Tongue (tissue), 3 donors: Measurements from ENCODE around the gene WHRN. TPM values are rescaled to one million over a fixed set of nuclear protein-coding genes. Genes with fewer than 3 reads are reported as not detected.

Experiments
- DNase-seq: peaks from one replicate; pipeline ENCODE4 v3.0.0-alpha.2; 2015
- small RNA-seq: library from RNA; depleted of rRNA; stranded (forward); fragments of <200 nt; gene quantifications from one replicate; pipeline ENCODE3, GENCODE V24; 2014; ENCODE audit warnings: low replicate concordance
- total RNA-seq: library from RNA; depleted of rRNA; stranded (reverse); fragments of >200 nt; gene quantifications from one replicate; pipeline ENCODE4 v1.2.3, GENCODE V29; 2014

Gene WHRN
- total RNA-seq, 1 donor from 2014 or later: 4.2 TPM

DNA sequence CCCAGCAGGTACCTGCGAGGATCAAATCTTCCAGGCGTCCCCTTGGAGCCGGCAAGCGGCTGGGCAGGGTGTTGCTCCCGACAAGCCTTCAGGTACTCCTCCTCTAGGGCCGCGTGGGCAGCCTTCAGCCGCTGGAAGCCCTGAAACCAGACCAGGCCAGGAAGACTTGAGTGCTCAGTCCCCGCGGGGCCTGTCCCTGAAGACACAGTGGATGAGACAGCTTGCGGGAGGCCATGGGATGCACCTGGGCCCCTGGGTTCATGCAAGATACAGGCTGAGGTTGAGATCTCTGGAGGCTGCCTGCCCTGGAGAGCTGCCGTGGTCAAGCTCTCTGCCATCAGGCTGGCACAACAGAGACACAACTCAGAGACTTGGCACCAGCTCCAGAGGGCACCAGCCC, 142.9 kb downstream of the WHRN start:
- DNase-seq: no peak

DNA sequence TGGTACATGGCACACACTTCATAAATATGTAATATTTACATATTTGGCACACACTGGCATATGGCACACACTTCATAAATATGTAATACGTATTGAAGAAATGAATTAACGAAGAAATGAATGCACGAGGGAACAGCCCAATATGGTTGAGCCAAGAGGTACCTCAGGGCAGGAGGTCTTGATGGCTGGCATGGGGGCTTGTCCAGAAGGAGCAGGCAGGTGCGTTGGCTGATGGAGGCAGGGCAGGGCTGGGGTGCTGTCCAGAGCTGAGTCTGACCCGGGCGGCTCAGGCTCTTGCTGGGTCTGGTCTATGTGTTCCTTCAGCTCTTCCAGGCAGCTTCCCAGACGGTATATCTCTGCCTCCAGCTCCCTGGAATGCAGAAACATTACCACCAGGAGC, 143.7 kb downstream of the WHRN start:
- DNase-seq: no peak

DNA sequence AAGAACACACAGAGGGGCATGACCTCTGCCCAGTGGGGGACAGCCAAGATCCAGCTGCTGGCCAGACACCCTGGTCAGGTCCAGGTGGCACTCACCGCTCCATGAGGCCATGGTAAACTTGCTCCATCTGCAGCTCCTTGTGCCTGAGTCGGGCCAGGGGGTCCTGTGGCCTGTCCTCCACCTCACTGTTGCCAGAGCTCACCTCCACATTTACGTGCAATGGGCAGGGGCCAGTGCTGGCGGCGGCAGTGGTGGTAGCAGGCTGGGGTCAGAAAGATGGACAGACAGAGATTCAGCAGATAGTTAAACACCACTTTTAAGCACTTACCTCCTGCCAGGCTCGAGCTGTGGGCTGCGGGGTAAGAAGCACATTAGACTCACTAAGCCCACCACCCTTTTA, 145.5 kb downstream of the WHRN start:
- DNase-seq: no peak

DNA sequence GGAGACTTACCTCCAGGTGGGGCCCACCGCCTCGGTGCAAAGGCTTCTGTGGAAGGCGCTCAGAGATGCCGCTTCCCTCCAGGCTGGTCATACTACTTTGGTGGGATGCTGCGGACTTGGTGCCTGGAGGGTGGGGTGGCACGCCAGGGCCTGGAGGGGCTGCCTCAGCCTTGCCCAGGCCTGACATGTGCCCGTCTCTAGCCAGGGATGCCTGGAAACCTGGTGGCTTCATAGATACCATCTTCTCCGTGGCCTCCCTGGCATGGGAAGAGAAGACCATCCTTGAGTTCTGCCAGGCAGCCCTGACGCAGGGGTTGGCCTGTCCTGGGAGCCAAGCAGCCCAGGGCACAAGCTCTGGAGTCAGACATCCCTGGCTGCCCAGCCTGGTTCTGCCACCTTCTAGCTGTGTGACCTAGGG, 147.4 kb downstream of the WHRN start:
- no peak for DNase-seq

DNA sequence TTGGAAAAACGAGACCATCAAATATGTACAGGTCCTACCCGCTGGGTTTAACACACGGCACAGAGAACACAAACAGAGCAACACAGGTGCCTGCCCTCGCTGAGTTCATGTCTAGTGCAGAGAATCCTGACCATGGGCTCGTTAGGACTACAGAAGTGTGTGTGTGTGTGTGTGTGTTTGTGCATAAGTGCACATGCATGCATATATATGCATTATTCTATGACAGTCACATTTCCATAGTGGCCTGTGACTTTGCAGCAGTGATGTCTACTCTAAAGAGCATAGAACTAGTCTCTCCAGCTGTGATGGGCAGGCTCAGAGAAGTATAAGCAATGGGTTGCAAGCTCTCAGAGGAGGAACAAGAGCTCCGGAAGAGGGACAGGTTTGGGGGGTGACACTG, 147.9 kb downstream of the WHRN start:
- DNase-seq: no peak

DNA sequence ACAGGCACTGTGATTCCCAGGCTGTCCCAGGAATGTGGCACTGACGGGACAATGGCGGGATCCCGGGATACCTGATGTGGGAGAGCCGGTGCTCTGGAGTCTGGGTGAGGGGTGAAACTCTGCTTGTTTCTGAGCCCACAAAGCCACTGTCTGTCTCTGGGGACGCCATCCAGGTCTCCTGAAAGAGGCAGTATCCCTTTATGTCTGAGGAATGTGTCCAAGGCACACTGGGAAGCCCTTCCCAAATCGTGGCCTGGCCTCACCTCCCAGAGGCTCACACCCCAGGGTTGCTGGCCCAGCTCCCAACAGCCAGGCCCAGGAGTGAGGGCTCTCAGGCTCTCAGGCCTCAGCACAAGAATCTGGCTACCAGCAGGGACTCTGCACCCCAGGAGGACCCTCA, 148.5 kb downstream of the WHRN start:
- DNase-seq: no peak

DNA sequence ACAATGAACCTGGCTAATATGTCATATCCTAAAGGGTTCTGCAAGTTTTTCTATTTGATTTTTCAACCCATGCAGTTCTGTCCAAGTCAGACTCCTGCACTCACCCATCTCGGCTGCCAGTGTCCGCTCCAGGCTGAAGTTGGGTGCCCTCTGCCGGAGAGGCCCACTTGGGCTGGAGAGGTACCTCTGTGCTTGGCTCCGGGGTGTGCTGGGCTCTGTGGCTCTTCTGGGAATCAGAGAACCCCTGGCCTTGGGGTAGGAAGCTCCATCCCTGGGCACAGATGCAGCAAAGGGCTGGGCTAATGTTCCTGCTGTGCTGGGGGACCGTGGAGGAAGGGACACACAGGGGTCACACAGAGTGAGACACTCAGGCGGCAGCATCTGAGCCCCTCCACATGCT, 149.5 kb downstream of the WHRN start:
- DNase-seq: no peak

Small RNAs within 50 kb of the gene (small RNA-seq; reads per million reads assigned to genes)
- gene AL138895.2: not detected

Other genes starting within 250 kb of the WHRN start
- gene ORM1, start 182.4 kb downstream of the WHRN start, total RNA-seq: not detected
- gene ORM2, start 175.6 kb downstream of the WHRN start, total RNA-seq: not detected
- gene AKNA, start 117.5 kb downstream of the WHRN start, total RNA-seq: 9.5 TPM
- 130 TPM for gene ATP6V1G1, start 82.3 kb upstream of the WHRN start, total RNA-seq
- gene TMEM268, start 105.8 kb upstream of the WHRN start, total RNA-seq: 4.6 TPM
- gene TEX53, start 152.3 kb upstream of the WHRN start, total RNA-seq: not detected
- gene TEX48, start 176.7 kb upstream of the WHRN start, total RNA-seq: not detected